IPS-15b (cell line): Measurements from ENCODE around the gene CYREN.
"Not testable (repeated sequence)": the region's sequence is repeated elsewhere in the genome, so short reads cannot be mapped to it uniquely, and the experiment has no call there.

Experiments
- H3K27me3 ChIP-seq: one replicate; pipeline ENCODE4 v1.6.1; 2013; ENCODE audit warnings: low read length; ENCODE audit not compliant: control insufficient read depth, insufficient read depth
- H3K36me3 ChIP-seq: one replicate; pipeline ENCODE4 v1.6.1; 2013; ENCODE audit warnings: low read length; ENCODE audit not compliant: control insufficient read depth, insufficient read depth
- H3K4me1 ChIP-seq: one replicate; pipeline ENCODE4 v1.6.1; 2013; ENCODE audit warnings: mild to moderate bottlenecking, low read length; ENCODE audit not compliant: control insufficient read depth, insufficient read depth
- H3K4me3 ChIP-seq: one replicate; pipeline ENCODE4 v1.5.1; 2013; ENCODE audit warnings: low read depth, low read length
- H3K9ac ChIP-seq: one replicate; pipeline ENCODE4 v1.6.1; 2013; ENCODE audit warnings: low read depth, mild to moderate bottlenecking, low read length
- H3K9me3 ChIP-seq: one replicate; pipeline ENCODE4 v1.6.1; 2013; ENCODE audit warnings: mild to moderate bottlenecking, low read length; ENCODE audit not compliant: control insufficient read depth, insufficient read depth

CYREN gene

DNA sequence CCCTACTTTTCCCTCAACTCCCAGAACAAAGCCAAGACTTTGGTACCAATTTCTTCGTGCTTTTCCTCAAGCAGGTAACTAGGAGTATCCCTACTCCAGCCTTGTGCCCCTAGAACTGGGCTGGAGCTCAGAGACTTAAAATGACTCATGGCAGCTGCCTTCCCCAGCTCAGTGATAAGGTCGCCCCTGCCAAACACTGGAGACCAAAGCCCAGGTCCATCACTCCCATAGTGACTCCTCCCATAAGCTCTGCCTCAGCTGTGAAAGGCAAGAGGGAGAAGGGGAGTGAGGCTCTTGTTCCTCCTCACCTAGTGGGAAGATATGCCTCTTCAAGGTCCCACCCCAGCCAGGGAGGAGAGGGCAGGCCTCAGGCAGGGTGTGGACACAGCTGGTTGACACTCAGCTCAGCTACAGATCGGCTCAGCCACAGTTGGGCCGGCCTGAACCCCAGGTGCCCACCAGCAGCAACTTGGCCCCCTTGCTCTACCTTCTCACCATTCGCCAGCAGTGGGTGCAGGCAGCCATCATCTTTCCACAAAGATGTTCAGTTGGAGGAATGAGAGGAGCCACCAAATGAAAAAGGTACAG is 13.8 kb upstream of the CYREN start:
- peaks cover 12% of the 10 kb centered on the region for H3K9me3 ChIP-seq
- no peak overlapping the region for H3K4me3 ChIP-seq
- H3K9ac ChIP-seq: no peak overlapping the region
- no peaks in the 10 kb centered on the region for H3K27me3 ChIP-seq
- H3K4me1 ChIP-seq: no peaks in the 10 kb centered on the region
- peaks cover 18% of the 10 kb centered on the region for H3K36me3 ChIP-seq

DNA sequence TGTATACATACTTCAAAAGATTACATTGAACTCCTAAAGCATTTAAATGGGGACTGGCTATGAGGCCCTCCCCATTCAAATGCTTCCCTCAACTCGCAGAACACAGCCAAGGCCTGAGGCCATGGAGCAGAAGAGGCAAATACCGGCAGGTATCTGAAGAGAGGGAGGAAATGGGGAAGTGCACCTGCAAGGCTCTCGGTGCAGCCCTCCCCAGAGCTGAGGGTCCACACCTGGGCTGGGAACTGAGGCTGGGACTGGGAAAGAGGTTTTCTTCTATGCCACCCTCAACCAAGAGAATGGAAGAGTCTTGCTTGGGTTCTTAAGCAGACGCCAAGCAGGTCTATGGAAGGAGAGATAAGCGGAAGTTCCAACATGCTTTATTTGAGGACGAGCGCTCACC is 13.0 kb upstream of the CYREN start:
- Histone ChIP-seq H3K27me3 (no peaks in the 10 kb centered on the region), H3K9ac (no peak overlapping the region), H3K4me1 (no peaks in the 10 kb centered on the region), H3K4me3 (no peak overlapping the region), H3K36me3 (peaks cover 15% of the 10 kb centered on the region), H3K9me3 (peaks cover 12% of the 10 kb centered on the region)

DNA sequence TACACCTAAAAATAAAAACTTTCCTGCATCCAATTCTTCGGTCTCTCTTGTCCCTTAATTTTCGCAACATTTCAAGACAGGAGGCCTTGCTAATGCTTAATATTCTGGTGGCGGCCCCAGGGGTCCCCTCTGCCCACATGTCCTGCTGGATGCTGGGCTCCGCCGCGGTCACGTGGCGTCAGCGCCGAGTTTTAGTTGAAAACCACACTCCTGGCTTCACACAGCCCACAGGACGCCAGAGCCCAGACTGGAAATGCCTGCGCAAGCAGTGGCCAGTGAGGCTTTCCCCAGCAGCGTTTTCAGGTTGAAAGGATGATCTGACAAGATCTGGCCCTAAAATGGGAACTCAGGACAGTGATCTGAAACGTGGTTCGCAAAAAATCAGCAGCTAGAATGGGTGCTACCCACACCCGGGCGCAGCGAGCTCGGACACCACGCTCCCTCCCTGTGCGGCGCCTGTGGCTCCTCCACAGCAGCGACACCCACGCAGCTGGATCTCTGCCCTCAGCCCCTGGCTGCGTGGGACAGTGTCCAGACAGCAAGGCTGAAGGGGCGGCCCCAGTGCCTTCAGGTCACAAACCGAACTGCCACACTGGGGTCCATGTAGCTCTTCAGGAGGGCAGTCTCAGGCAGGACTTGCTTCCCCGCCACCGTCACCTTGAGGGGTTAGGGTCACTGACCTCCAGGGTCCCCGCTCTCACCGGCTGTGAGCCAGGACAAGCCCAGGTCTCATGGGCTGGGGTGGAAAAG is 11.6 kb upstream of the CYREN start:
- H3K9ac ChIP-seq: no peak overlapping the region
- peaks cover 10% of the 10 kb centered on the region for H3K4me1 ChIP-seq
- no peak overlapping the region for H3K4me3 ChIP-seq
- H3K36me3 ChIP-seq: peaks cover 15% of the 10 kb centered on the region
- no peaks in the 10 kb centered on the region for H3K27me3 ChIP-seq
- peaks cover 12% of the 10 kb centered on the region for H3K9me3 ChIP-seq

DNA sequence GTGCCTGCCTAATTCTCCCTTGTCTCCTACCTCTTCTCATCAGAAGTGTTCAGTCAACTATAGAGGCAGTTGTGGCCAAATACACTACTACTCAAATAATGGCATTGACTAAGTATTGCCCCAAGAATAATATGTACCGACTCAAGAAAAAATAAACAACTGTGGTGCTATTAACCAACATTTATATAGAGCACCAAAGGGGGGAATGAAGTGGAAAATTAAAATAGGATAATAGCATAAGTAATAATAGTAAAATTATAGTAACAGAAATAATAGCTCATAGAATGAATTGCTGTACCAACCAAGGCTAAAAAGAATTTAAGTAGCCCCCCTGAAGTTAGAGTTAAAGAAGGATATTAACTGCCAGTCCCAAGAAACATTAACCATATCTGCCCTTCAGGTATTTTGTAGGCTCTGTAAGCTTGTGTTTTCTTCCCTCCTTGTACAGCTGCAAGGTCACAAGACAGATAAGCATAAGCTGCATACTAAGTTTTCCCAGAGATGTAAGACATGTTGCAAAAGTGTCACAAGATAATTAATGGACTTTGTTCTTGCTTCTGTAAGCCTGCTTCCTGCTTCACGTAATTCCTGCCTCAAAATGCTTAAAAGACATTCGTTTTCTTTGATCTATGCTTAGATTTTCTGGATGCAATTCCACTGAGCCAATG is 10.9 kb upstream of the CYREN start:
- H3K27me3 ChIP-seq: no peaks in the 10 kb centered on the region
- peaks cover 10% of the 10 kb centered on the region for H3K4me1 ChIP-seq
- peaks cover 12% of the 10 kb centered on the region for H3K9me3 ChIP-seq
- H3K36me3 ChIP-seq: peaks cover 15% of the 10 kb centered on the region
- no peak overlapping the region for H3K4me3 ChIP-seq
- H3K9ac ChIP-seq: no peak overlapping the region

DNA sequence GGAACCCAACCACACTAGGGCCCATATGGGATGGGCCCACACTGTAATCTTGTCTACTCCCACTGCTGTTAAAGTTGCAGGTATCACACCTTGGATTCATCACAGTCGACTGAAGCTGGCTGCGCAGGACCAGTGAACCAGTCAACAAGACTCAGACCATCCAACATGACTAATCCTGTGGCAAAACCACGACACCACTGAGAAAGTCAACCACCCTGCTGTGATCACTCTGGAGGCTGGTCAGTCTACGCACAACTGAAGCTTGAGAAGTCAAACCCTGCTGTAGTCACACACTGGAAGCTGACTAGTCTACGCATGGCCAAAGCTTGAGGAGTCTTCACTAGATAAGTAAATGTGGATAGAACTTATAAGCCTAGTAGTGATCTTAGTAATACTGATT is 9.6 kb upstream of the CYREN start:
- Histone ChIP-seq H3K4me1 (peaks cover 10% of the 10 kb centered on the region), H3K9ac (no peak overlapping the region), H3K27me3 (no peaks in the 10 kb centered on the region), H3K9me3 (peaks cover 12% of the 10 kb centered on the region), H3K4me3 (no peak overlapping the region), H3K36me3 (peaks cover 5% of the 10 kb centered on the region)

DNA sequence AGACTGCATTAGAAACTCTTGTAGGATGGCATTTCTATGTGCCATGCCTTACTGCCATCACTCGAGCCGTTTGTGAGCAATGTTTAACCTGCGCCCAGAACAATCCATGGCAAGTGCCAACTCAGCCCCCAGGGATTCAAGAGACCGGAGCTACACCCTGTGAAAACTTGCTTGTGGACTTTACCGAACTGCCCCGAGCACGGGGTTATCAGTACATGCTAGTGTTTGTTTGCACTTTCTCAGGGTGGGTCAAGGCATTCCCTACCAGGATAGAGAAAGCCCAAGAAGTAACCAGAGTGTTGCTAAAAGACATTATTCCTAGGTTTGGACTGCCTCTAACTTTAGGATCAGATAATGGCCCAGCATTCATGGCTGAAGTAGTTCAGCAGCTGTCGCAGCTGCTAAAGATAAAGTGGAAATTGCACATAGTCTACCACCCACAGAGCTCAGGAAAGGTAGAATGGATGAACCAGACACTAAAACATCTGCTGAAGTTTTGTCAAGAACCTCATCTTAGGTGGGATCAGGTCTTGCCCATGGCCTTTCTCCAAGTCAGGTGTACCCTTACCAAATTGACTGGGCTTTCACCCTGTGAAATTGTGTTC is 8.9 kb upstream of the CYREN start:
- Histone ChIP-seq H3K4me1 (peaks cover 10% of the 10 kb centered on the region), H3K27me3 (no peaks in the 10 kb centered on the region), H3K9ac (no peak overlapping the region), H3K9me3 (peaks cover 12% of the 10 kb centered on the region), H3K36me3 (peaks cover 5% of the 10 kb centered on the region), H3K4me3 (no peak overlapping the region)

DNA sequence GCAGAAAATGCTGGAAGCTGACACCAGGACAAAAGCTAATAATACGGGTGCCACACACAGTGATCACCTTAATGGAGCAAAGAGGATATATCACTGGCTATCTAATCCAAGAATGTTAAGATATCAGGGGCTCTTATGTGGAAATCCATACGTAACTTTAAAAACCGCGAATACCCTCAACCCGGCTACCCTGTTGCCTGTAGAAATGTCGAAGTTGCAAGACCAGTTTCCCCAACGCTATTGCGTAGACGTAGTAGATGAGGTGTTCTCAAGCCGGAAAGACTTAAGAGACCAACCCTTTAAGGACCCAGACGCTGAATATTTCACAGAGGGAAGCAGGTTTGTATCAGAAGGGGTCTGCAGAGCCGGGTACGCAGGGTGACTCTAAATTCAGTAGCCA is 7.9 kb upstream of the CYREN start:
- Histone ChIP-seq H3K4me3 (no peak overlapping the region), H3K36me3 (peaks cover under 1% of the 10 kb centered on the region), H3K4me1 (peaks cover 10% of the 10 kb centered on the region), H3K9me3 (peaks cover 12% of the 10 kb centered on the region), H3K9ac (no peak overlapping the region), H3K27me3 (no peaks in the 10 kb centered on the region)

DNA sequence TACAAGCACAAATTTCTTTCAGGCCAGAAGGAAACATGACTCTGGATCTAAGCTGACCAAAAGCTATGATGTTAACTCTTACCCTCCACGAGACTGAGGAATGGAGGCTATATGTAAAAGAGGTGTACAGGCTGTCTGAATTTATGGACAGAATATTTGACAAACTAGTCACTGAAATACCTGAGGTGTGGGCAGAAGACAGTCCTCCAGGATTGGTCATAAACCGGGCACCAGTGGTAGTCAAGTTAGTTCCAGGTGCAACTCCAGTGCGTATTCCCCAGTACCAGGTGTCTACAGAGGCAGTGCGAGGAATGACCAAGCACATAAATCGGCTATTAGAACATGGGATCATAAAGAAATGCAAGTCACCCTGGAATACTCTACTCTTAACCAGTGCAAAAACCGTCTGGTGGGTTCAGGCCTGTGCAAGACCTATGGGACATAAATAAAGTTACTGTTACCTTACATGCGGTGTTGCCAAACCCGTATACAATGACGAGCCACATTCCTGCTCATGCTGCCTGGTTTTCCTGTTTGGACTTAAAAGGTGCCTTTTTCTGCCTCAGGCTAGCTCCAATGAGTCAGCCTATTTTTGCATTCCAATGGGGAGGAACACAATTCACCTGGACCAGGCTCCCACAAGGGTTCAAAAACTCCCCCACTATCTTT is 6.7 kb upstream of the CYREN start:
- Histone ChIP-seq H3K27me3 (no peaks in the 10 kb centered on the region), H3K36me3 (no peaks in the 10 kb centered on the region), H3K9ac (no peak overlapping the region), H3K9me3 (peaks cover 12% of the 10 kb centered on the region), H3K4me3 (no peak overlapping the region), H3K4me1 (peaks cover 10% of the 10 kb centered on the region)

DNA sequence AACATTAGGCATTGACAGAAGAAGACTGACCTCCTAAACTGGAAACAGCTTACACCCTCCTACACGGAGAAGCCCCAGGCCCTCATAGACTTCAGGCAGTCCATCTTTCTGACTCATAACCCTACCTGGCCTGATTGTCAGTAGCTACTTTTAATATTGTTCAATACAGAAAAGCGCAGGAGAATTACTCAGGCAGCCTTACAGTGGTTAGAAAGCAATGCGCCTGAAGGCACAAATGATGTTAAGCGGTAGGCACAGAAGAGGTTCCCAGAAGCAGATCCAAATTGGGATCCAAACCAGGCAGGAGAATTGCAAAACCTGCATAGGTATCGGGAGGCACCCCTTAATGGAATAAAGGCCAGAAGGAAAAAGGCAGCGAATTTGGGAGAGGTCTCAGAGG is 5.4 kb upstream of the CYREN start:
- Histone ChIP-seq H3K4me3 (no peak overlapping the region), H3K4me1 (peaks cover 16% of the 10 kb centered on the region), H3K36me3 (no peaks in the 10 kb centered on the region), H3K9ac (no peak overlapping the region), H3K27me3 (no peaks in the 10 kb centered on the region), H3K9me3 (peaks cover 5% of the 10 kb centered on the region)

DNA sequence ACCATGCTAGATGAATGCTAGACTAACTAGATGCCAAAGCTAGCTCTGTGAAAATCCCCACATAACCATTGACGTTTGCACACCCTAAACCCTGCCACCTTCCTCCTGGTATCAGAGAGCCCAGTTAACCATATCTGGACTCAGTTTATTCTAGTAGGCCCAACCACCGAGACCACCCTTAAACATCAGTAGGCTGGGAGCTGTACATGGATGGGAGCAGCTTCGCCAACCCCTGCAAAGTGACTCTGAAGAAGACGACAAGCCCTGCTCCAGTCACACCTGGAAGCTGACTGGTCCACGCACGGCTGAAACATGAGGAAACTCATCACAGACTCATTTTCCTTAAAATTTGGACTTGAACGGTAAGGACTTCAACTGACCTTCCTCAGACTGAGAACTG is 4.4 kb upstream of the CYREN start:
- Histone ChIP-seq H3K4me3 (no peak overlapping the region), H3K9me3 (peaks cover 3% of the 10 kb centered on the region), H3K9ac (no peak overlapping the region), H3K36me3 (no peaks in the 10 kb centered on the region), H3K27me3 (no peaks in the 10 kb centered on the region), H3K4me1 (peaks cover 16% of the 10 kb centered on the region)

DNA sequence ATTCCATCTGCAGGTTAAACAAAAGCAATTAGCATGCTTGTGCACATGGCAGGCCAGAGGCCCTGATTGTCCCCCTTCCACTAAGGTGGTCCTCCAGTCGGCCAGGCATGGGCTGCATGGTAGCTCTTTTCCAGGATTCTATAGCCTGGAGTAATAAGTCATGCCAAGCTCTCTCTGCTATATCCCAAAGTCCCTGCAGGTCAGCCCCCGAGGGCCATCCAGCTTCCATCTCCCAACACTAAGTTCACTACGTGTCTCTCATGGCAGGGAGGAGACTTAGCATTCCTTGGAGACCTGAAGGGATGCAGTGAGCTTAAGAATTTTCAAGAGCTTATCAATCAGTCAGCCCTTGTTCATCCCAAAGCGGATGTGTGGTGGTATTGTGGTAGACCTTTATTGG is 3.4 kb upstream of the CYREN start:
- peaks cover 16% of the 10 kb centered on the region for H3K4me1 ChIP-seq
- H3K4me3 ChIP-seq, H3K9ac ChIP-seq: not testable (repeated sequence)

More for the DNA sequence above, 3.4 kb upstream of the CYREN start:
- not testable (repeated sequence) for H3K9me3 ChIP-seq, H3K36me3 ChIP-seq, H3K27me3 ChIP-seq
